ENCODE measurements around the gene COX4I2.

The COX4I2 gene

DNA sequence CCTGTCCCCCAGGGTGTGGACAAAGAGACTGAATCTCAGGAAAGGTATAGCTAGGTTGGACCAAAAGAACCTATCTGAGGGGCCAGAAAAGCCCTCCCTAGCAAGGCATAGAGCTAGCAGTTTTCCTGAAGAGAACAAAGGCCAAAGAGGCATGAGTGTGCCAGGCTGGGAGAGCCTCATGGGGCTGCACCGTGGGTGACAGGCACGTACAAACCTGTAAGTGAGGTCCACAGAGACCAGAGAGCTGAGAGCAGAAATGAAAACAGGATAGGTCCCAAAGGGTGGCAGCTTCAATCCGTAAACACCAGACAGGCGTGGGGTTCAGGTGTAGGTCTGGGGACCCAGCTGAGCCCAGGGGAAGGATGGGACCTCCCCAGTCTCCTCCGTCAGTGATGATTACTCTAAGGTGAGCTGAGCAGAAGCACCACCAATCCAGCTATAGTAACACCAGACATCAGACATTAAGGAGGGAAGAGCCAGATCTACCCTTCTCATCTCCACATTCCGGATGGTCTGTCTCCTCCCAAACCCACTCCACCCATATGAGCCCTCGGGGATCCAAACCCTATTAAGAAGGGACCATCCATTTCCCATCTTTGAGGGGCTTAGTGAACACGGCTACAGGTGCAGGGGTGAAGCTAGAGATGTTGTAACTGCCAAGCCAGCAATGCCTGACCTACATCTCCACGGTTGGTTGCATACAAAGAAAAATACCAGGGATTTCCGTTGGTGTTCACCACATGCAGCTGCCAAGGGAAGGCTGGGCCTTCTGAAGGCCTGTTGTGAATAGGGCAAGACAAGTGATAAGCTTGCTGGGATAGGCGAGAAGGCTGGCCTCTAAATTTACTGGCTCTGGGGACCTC is 46.7 kb downstream of the COX4I2 start (continued):
- TF ChIP-seq GLI2 (tag by site-specific recombination; IDR thresholded peaks at IDR 0.05; ENCODE audit: borderline replicate concordance, low read depth), result no peak
- TF ChIP-seq ZIC2 (tag by site-specific recombination; IDR thresholded peaks at IDR 0.05), result no peak
- TF ChIP-seq ZNF211 (tag by site-specific recombination; IDR thresholded peaks at IDR 0.05; ENCODE audit: low read depth), result no peak
- TF ChIP-seq, protein P1, sequence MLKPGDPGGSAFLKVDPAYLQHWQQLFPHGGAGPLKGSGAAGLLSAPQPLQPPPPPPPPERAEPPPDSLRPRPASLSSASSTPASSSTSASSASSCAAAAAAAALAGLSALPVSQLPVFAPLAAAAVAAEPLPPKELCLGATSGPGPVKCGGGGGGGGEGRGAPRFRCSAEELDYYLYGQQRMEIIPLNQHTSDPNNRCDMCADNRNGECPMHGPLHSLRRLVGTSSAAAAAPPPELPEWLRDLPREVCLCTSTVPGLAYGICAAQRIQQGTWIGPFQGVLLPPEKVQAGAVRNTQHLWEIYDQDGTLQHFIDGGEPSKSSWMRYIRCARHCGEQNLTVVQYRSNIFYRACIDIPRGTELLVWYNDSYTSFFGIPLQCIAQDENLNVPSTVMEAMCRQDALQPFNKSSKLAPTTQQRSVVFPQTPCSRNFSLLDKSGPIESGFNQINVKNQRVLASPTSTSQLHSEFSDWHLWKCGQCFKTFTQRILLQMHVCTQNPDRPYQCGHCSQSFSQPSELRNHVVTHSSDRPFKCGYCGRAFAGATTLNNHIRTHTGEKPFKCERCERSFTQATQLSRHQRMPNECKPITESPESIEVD (tag by site-specific recombination; IDR thresholded peaks at IDR 0.05), result no peak
- TF ChIP-seq, protein P2, sequence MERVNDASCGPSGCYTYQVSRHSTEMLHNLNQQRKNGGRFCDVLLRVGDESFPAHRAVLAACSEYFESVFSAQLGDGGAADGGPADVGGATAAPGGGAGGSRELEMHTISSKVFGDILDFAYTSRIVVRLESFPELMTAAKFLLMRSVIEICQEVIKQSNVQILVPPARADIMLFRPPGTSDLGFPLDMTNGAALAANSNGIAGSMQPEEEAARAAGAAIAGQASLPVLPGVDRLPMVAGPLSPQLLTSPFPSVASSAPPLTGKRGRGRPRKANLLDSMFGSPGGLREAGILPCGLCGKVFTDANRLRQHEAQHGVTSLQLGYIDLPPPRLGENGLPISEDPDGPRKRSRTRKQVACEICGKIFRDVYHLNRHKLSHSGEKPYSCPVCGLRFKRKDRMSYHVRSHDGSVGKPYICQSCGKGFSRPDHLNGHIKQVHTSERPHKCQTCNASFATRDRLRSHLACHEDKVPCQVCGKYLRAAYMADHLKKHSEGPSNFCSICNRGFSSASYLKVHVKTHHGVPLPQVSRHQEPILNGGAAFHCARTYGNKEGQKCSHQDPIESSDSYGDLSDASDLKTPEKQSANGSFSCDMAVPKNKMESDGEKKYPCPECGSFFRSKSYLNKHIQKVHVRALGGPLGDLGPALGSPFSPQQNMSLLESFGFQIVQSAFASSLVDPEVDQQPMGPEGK (tag by site-specific recombination; IDR thresholded peaks at IDR 0.05), result no peak
- TF ChIP-seq, protein P3, sequence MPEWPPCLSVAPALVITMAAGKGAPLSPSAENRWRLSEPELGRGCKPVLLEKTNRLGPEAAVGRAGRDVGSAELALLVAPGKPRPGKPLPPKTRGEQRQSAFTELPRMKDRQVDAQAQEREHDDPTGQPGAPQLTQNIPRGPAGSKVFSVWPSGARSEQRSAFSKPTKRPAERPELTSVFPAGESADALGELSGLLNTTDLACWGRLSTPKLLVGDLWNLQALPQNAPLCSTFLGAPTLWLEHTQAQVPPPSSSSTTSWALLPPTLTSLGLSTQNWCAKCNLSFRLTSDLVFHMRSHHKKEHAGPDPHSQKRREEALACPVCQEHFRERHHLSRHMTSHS (tag by site-specific recombination; IDR thresholded peaks at IDR 0.05), result no peak
- TF ChIP-seq ZNF677 (tag by site-specific recombination; IDR thresholded peaks at IDR 0.05), result no peak
- TF ChIP-seq ZNF423 (tag by site-specific recombination; IDR thresholded peaks at IDR 0.05), result no peak
- TF ChIP-seq, protein P4, sequence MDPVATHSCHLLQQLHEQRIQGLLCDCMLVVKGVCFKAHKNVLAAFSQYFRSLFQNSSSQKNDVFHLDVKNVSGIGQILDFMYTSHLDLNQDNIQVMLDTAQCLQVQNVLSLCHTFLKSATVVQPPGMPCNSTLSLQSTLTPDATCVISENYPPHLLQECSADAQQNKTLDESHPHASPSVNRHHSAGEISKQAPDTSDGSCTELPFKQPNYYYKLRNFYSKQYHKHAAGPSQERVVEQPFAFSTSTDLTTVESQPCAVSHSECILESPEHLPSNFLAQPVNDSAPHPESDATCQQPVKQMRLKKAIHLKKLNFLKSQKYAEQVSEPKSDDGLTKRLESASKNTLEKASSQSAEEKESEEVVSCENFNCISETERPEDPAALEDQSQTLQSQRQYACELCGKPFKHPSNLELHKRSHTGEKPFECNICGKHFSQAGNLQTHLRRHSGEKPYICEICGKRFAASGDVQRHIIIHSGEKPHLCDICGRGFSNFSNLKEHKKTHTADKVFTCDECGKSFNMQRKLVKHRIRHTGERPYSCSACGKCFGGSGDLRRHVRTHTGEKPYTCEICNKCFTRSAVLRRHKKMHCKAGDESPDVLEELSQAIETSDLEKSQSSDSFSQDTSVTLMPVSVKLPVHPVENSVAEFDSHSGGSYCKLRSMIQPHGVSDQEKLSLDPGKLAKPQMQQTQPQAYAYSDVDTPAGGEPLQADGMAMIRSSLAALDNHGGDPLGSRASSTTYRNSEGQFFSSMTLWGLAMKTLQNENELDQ (tag by site-specific recombination; IDR thresholded peaks at IDR 0.05; ENCODE audit: low read depth), result no peak

DNA sequence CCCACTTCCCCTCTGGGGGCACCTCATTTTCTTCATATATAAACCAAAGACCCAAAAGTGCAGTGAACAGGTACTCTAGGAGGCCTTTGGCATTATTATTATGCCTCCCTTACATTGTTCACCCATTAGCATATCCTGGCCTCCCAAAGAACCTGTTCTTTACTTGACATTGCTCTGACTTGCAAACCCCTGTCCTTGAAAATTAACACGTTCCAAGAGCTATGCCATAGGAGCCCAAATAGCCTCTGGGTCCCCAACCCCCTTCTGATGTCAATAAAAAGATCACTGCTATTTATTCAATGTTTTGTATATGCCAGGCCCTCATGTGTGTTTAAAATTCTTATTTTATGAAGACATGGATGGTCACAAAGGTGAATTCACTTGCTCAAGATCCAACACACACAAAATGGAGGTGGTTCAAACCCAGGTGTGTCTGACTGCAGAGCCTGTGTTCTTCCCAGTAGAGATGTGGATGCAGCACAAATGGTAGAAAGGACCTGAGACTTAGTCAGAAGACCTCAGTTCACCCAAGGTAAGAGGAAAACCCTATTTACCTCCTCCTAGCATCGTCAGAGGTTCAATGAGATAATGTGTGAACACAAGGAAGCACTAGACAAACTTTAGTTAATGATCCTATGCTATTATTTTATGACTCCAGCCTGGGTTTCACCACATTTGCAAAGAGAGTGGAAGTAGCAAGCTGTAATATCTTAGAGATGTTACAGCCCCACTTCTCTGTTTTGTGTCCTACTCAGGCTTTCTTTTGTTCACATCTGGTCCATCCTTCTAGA is 48.3 kb downstream of the COX4I2 start:
- no peaks in the 10 kb centered on the region; a peak in 1 of 3 replicates for H3K36me3 ChIP-seq (ENCODE audit: control insufficient read depth in 2 of 2, insufficient read depth in 1 of 2, low read length in 2 of 2)
- no peaks in the 10 kb centered on the region for H3K9me3 ChIP-seq (ENCODE audit: control insufficient read depth, insufficient read depth, low read depth, low read length)
- CTCF ChIA-PET, result interaction anchor here (1.6 to 2.0 kb wide), 2 partner anchors 24 to 52 kb away, joined by 5 to 9 read pairs; no protein-coding TSS in a partner anchor
- no peak for TF ChIP-seq ZNF707 (tag by site-specific recombination; IDR thresholded peaks at IDR 0.05)
- peak; percentile 87 for TF ChIP-seq ZNF133 (tag by site-specific recombination; IDR thresholded peaks at IDR 0.05)
- H3K4me1 ChIP-seq (ENCODE audit: control insufficient read depth, insufficient read depth, low read length), result no peaks in the 10 kb centered on the region
- H3K27ac ChIP-seq (ENCODE audit: extremely low read depth, low read depth, low read length), result no peak overlapping the region
- H3K4me3 ChIP-seq (ENCODE audit: low read depth, low read length), result no peak overlapping the region
- POLR2A ChIA-PET, result no interaction called here

DNA sequence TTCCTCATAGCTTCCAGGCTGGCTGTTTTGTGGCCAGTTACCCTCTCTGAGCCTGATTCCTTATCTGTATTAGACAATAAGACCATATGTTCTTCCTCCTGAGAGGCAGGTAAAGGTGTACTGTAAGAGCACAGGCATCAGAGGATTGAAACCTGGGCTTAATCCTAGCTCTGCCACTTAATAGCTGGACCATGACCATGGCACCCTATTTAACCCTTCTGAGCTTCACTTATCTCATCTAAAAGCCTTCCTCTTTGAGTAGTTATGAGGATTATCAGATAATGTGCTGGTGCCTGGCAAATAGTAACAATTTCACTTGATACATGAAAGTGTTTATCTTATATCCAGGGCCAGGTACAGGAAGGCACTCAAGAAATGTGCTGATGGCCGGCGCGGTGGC is 50.1 kb downstream of the COX4I2 start:
- Histone ChIP-seq H3K4me3 (ENCODE audit: low read depth, low read length) (no peak overlapping the region), H3K27ac (ENCODE audit: extremely low read depth, low read depth, low read length) (no peak overlapping the region), H3K36me3 (ENCODE audit: control insufficient read depth in 2 of 2, insufficient read depth in 1 of 2, low read length in 2 of 2) (no peaks in the 10 kb centered on the region; a peak in 1 of 3 replicates), H3K4me1 (ENCODE audit: control insufficient read depth, insufficient read depth, low read length) (peaks cover 9% of the 10 kb centered on the region), H3K9me3 (ENCODE audit: control insufficient read depth, insufficient read depth, low read depth, low read length) (no peaks in the 10 kb centered on the region)
- TF ChIP-seq ZFHX2 (tag by site-specific recombination; conservative IDR thresholded peaks at IDR 0.05), result no peak
- TF ChIP-seq, protein P5, sequence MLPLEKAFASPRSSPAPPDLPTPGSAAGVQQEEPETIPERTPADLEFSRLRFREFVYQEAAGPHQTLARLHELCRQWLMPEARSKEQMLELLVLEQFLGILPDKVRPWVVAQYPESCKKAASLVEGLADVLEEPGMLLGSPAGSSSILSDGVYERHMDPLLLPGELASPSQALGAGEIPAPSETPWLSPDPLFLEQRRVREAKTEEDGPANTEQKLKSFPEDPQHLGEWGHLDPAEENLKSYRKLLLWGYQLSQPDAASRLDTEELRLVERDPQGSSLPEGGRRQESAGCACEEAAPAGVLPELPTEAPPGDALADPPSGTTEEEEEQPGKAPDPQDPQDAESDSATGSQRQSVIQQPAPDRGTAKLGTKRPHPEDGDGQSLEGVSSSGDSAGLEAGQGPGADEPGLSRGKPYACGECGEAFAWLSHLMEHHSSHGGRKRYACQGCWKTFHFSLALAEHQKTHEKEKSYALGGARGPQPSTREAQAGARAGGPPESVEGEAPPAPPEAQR (tag by site-specific recombination; IDR thresholded peaks at IDR 0.05), result no peak
- TF ChIP-seq, protein P6, sequence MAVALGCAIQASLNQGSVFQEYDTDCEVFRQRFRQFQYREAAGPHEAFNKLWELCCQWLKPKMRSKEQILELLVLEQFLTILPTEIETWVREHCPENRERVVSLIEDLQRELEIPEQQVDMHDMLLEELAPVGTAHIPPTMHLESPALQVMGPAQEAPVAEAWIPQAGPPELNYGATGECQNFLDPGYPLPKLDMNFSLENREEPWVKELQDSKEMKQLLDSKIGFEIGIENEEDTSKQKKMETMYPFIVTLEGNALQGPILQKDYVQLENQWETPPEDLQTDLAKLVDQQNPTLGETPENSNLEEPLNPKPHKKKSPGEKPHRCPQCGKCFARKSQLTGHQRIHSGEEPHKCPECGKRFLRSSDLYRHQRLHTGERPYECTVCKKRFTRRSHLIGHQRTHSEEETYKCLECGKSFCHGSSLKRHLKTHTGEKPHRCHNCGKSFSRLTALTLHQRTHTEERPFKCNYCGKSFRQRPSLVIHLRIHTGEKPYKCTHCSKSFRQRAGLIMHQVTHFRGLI (tag by site-specific recombination; IDR thresholded peaks at IDR 0.05), result no peak
- TF ChIP-seq ZNF621 (tag by site-specific recombination; IDR thresholded peaks at IDR 0.05), result no peak
- no peak for TF ChIP-seq ZFP37 (tag by site-specific recombination; IDR thresholded peaks at IDR 0.05)
- TF ChIP-seq ZNF292 (tag by site-specific recombination; IDR thresholded peaks at IDR 0.05; ENCODE audit: borderline replicate concordance, low read depth), result no peak
- no peak for TF ChIP-seq ZNF837 (tag by site-specific recombination; IDR thresholded peaks at IDR 0.05)
- no peak for TF ChIP-seq ZNF248 (tag by site-specific recombination; IDR thresholded peaks at IDR 0.05)
- no peak for TF ChIP-seq ZNF133 (tag by site-specific recombination; IDR thresholded peaks at IDR 0.05)
- ChIA-PET POLR2A (no interaction called here), CTCF (no interaction called here)
